H1 (cell line): ENCODE measurements around the gene CNOT2. TPM values are rescaled to one million over a fixed set of nuclear protein-coding genes. Genes with fewer than 3 reads are reported as not detected.

ENCODE experiments used
- ATF3 ChIP-seq: IDR thresholded peaks from 2 replicates; pipeline ENCODE4 v1.6.1; 2011; ENCODE audit warnings: low read depth, mild to moderate bottlenecking, low read length; ENCODE audit not compliant: insufficient read depth
- BCL11A ChIP-seq, 2 experiments: IDR thresholded peaks; one replicate each; pipeline ENCODE4 v1.6.1; 2011; ENCODE audit warnings: low read depth in 2 of 2, low read length in 2 of 2, mild to moderate bottlenecking in 2 of 2
- BRCA1 ChIP-seq: IDR thresholded peaks from 2 replicates; pipeline ENCODE4 v1.6.1; 2012; ENCODE audit warnings: low read depth, low read length, improper control_type of control experiment
- CEBPB ChIP-seq: IDR thresholded peaks from 2 replicates; pipeline ENCODE4 v1.6.1; 2012; ENCODE audit warnings: low read depth, low read length
- CHD1 ChIP-seq: IDR thresholded peaks from 2 replicates; pipeline ENCODE4 v1.6.1; 2012; ENCODE audit warnings: low read depth, low read length, improper control_type of control experiment
- CTBP2 ChIP-seq: IDR thresholded peaks from 2 replicates; pipeline ENCODE4 v1.7.0; 2011; ENCODE audit warnings: borderline replicate concordance, mild to moderate bottlenecking, moderate library complexity, mixed read lengths, low read length; ENCODE audit not compliant: insufficient read depth, insufficient read length
- E2F6 ChIP-seq: IDR thresholded peaks from 2 replicates; pipeline ENCODE4 v1.6.1; 2012; ENCODE audit warnings: inconsistent platforms
- EP300 ChIP-seq, 2 experiments: IDR thresholded peaks; 1 replicate in 1 of 2; 2 replicates in 1 of 2; pipeline ENCODE4 v1.6.1; 2011 to 2012; ENCODE audit warnings: low read depth in 2 of 2, low read length in 2 of 2, mild to moderate bottlenecking in 2 of 2, borderline replicate concordance in 1 of 2, inconsistent platforms in 1 of 2, moderate library complexity in 1 of 2
- EZH2 ChIP-seq: fragments of 200-600 bp; sonication (generic); IDR thresholded peaks from 2 replicates; pipeline ENCODE4 v1.7.1; 2012; ENCODE audit warnings: low read depth, mild to moderate bottlenecking, moderate library complexity, low read length, inconsistent platforms; ENCODE audit not compliant: severe bottlenecking
- GABPA ChIP-seq: IDR thresholded peaks from 2 replicates; pipeline ENCODE4 v1.6.1; 2011; ENCODE audit warnings: mild to moderate bottlenecking, low read length, moderate library complexity, borderline replicate concordance; ENCODE audit not compliant: insufficient read depth
- GTF2F1 ChIP-seq: IDR thresholded peaks from 2 replicates; pipeline ENCODE4 v1.6.1; 2012; ENCODE audit warnings: low read depth, low read length, improper control_type of control experiment, borderline replicate concordance
- MAFK ChIP-seq: IDR thresholded peaks from 2 replicates; pipeline ENCODE4 v1.6.1; 2012; ENCODE audit warnings: low read depth, mild to moderate bottlenecking, improper control_type of control experiment, low read length
- NANOG ChIP-seq: IDR thresholded peaks from 2 replicates; pipeline ENCODE4 v1.6.1; 2011; ENCODE audit warnings: low read length, low read depth, mild to moderate bottlenecking, inconsistent platforms; ENCODE audit not compliant: insufficient read depth, poor library complexity, severe bottlenecking
- POLR2AphosphoS5 ChIP-seq: IDR thresholded peaks from 2 replicates; pipeline ENCODE4 v1.6.1; 2011; ENCODE audit warnings: low read depth, low read length
- SIRT6 ChIP-seq: IDR thresholded peaks from one replicate; pipeline ENCODE4 v1.7.1; 2012; ENCODE audit warnings: low read length, inconsistent platforms
- TAF1 ChIP-seq: IDR thresholded peaks from 2 replicates; pipeline ENCODE4 v1.6.1; 2011; ENCODE audit warnings: mild to moderate bottlenecking, low read depth, low read length
- TCF12 ChIP-seq: IDR thresholded peaks from 2 replicates; pipeline ENCODE4 v1.6.1; 2011; ENCODE audit warnings: low read depth, mild to moderate bottlenecking, low read length
- TEAD4 ChIP-seq: IDR thresholded peaks from 2 replicates; pipeline ENCODE4 v1.6.1; 2012; ENCODE audit warnings: low read depth, low read length, inconsistent platforms, mixed read lengths
- ZNF274 ChIP-seq: IDR thresholded peaks from 2 replicates; pipeline ENCODE4 v1.7.0; 2012; ENCODE audit warnings: low read length, borderline replicate concordance; ENCODE audit errors: extremely low read depth
- polyA plus RNA-seq, 7 experiments: library from polyadenylated mRNA; depleted of rRNA in 3 of 7; stranded (reverse) in 5 of 7; unstranded in 2 of 7; fragments of >200 nt in 5 of 7; fragments of 200-250 nt in 2 of 7; gene quantifications; 1 replicate in 5 of 7; 2 replicates in 1 of 7; 4 replicates in 1 of 7; pipeline versions ENCODE4 v1.2.1 to v1.2.3, GENCODE V29; 2011 to 2013; ENCODE audit warnings: missing spikeins in 2 of 7, mixed read lengths in 2 of 7
- total RNA-seq: library from RNA; stranded (reverse); fragmentation: NEBNext Ultra II Directional; extraction: Animal tissue kit (Norgen Biotek cat#: 25700); gene quantifications from 2 replicates; pipeline ENCODE4 v1.2.1, GENCODE V29; 2021

Gene CNOT2
- total and polyA plus RNA-seq, 2 of the 8 experiments (the other 6 are each of a cell fraction or from before 2014, with no cell fraction given), result 61.2 to 64.8 TPM

- TF ChIP-seq BCL11A (IDR thresholded peaks at IDR 0.05; ENCODE audit: low read depth in 2 of 2, low read length in 2 of 2) (no peak), SIRT6 (no peak), GABPA (no peak), TCF12 (no peak), MAFK (no peak), POLR2AphosphoS5 (peak; percentile 83), E2F6 (peak; percentile 24; the same call in 1 of the 2 replicates), EZH2 (no peak), ZNF274 (no peak), GTF2F1 (no peak), EP300 (IDR thresholded peaks at IDR 0.05; ENCODE audit: borderline replicate concordance in 1 of 2, low read depth in 2 of 2, low read length in 2 of 2) (no peak), CEBPB (no peak), BRCA1 (no peak), TAF1 (peak; percentile 82), ATF3 (no peak), CTBP2 (no peak), NANOG (no peak), CHD1 (0 out of 2 replicates have a peak, but pooled peaks have one; percentile 5), TEAD4 (no peak)
Observed at GRCh38 chr12:70242695-70243509, at the start of gene CNOT2 (continued).
